H1 (cell line): ENCODE data around the gene ZCCHC17. TPM values are rescaled to one million over a fixed set of nuclear protein-coding genes. Genes with fewer than 3 reads are reported as not detected.

Source experiments
- CTCF ChIA-PET: fragments of 300-600 bp; sonication (Branson Sonifier 250); formaldehyde crosslinking; loops from one replicate; lab custom pipeline; 2021; ENCODE audit not compliant: partially characterized antibody; lab: Charles Lee
- POLR2A ChIA-PET: fragments of 300-600 bp; sonication (Branson Sonifier 250); formaldehyde crosslinking; loops from one replicate; lab custom pipeline; 2021; ENCODE audit warnings: inconsistent platforms; ENCODE audit not compliant: partially characterized antibody; lab: Charles Lee
- DNase-seq, 2 experiments: peaks; one replicate each; pipeline versions ENCODE4 v3.0.0 to v3.0.0-alpha.2; 2010 to 2022; ENCODE audit warnings: low spot score in 2 of 2, low read depth in 1 of 2, mixed read lengths in 1 of 2
- FAIRE-seq: peaks from 2 replicates; lab custom pipeline; 2011; peaks lifted over from hg19 to GRCh38; lab: Jason Lieb, UNC
- H2AFZ ChIP-seq: 2 replicates; pipeline ENCODE4 v1.8.1; 2012; ENCODE audit warnings: low read length, inconsistent platforms
- H2AK5ac ChIP-seq: 2 replicates; pipeline ENCODE4 v1.6.1; 2013; ENCODE audit warnings: low read depth, low read length
- H2BK120ac ChIP-seq: replicated peaks from 2 replicates; pipeline ENCODE3; 2013; ENCODE audit warnings: low read depth, low read length, inconsistent platforms
- H2BK12ac ChIP-seq: 2 replicates; pipeline ENCODE4 v1.6.1; 2013; ENCODE audit warnings: low read depth, low read length
- H2BK15ac ChIP-seq: 2 replicates; pipeline ENCODE4 v1.6.1; 2013; ENCODE audit warnings: low read length
- H2BK20ac ChIP-seq: 2 replicates; pipeline ENCODE4 v1.6.1; 2013; ENCODE audit warnings: low read length
- H2BK5ac ChIP-seq: 2 replicates; pipeline ENCODE4 v1.6.1; 2013; ENCODE audit warnings: low read depth, low read length
- H3K14ac ChIP-seq: 2 replicates; pipeline ENCODE4 v1.6.1; 2013; ENCODE audit warnings: inconsistent platforms; ENCODE audit not compliant: insufficient read length
- H3K18ac ChIP-seq: 2 replicates; pipeline ENCODE4 v1.6.1; 2013; ENCODE audit warnings: low read length; ENCODE audit errors: extremely low read depth
- H3K23ac ChIP-seq: 2 replicates; pipeline ENCODE4 v1.6.1; 2013; ENCODE audit warnings: inconsistent platforms; ENCODE audit not compliant: insufficient read length
- H3K23me2 ChIP-seq: 2 replicates; pipeline ENCODE4 v1.6.1; 2013; ENCODE audit warnings: low read depth, low read length
- H3K27ac ChIP-seq: 2 replicates; pipeline ENCODE4 v1.6.1; 2011; ENCODE audit warnings: low read depth, low read length, inconsistent platforms
- H3K27me3 ChIP-seq, 4 experiments: replicated peaks in 1 of 4; 1 replicate in 1 of 4; 2 replicates in 3 of 4; pipeline versions ENCODE4 v1.6.1 to v1.8.1; 2011 to 2013; ENCODE audit warnings: low read length in 3 of 4, mild to moderate bottlenecking in 3 of 4, inconsistent platforms in 2 of 4, mixed read lengths in 2 of 4, moderate library complexity in 1 of 4; ENCODE audit not compliant: control insufficient read depth in 3 of 4, insufficient read depth in 3 of 4; ENCODE audit errors: extremely low read depth in 1 of 4
- H3K36me3 ChIP-seq, 4 experiments: 2 replicates each; pipeline versions ENCODE4 v1.6.1 to v1.8.1; 2011 to 2013; ENCODE audit warnings: mild to moderate bottlenecking in 4 of 4, low read length in 3 of 4, moderate library complexity in 2 of 4, control low read depth in 1 of 4, inconsistent platforms in 1 of 4; ENCODE audit not compliant: insufficient read depth in 4 of 4, control insufficient read depth in 2 of 4
- H3K4ac ChIP-seq: replicated peaks from 2 replicates; pipeline ENCODE3; 2013; ENCODE audit warnings: low read length, low read depth, mixed read lengths, inconsistent platforms; ENCODE audit not compliant: insufficient read length
- H3K4me1 ChIP-seq, 4 experiments: replicated peaks in 1 of 4; 1 replicate in 1 of 4; 2 replicates in 3 of 4; pipeline versions ENCODE4 v1.6.1 to v1.8.1; 2011 to 2013; ENCODE audit warnings: low read length in 3 of 4, inconsistent platforms in 2 of 4, mixed read lengths in 1 of 4; ENCODE audit not compliant: insufficient read depth in 4 of 4, control insufficient read depth in 3 of 4
- H3K4me2 ChIP-seq, 2 experiments: 2 replicates each; pipeline versions ENCODE4 v1.6.1 to v1.8.1; 2011 to 2013; ENCODE audit warnings: low read depth in 2 of 2, low read length in 2 of 2, control low read depth in 1 of 2, inconsistent platforms in 1 of 2, mild to moderate bottlenecking in 1 of 2; ENCODE audit not compliant: insufficient read depth in 1 of 2
- H3K4me3 ChIP-seq, 4 experiments: fragments of 200-600, 300-600 bp in 1 of 4; sonication (generic), shearing (Covaris generic), sonication (Bioruptor Twin) in 1 of 4; 2 replicates each; pipeline versions ENCODE4 v1.5.1 to v1.8.1; 2011 to 2016; ENCODE audit warnings: low read length in 4 of 4, low read depth in 3 of 4, control low read depth in 2 of 4, inconsistent platforms in 2 of 4, mild to moderate bottlenecking in 2 of 4, mixed read lengths in 1 of 4, moderate library complexity in 1 of 4; ENCODE audit not compliant: insufficient read depth in 2 of 4; ENCODE audit errors: extremely low read depth in 1 of 4
- H3K56ac ChIP-seq: replicated peaks from 2 replicates; pipeline ENCODE3; 2013; ENCODE audit warnings: low read depth, mild to moderate bottlenecking, mixed read lengths, low read length, inconsistent platforms; ENCODE audit not compliant: insufficient read length
- H3K79me1 ChIP-seq: 2 replicates; pipeline ENCODE4 v1.6.1; 2013; ENCODE audit warnings: low read depth, low read length, control low read depth
- H3K79me2 ChIP-seq, 2 experiments: 2 replicates each; pipeline versions ENCODE4 v1.6.1 to v1.8.1; 2012 to 2013; ENCODE audit warnings: low read length in 2 of 2, mild to moderate bottlenecking in 2 of 2, inconsistent platforms in 1 of 2; ENCODE audit not compliant: insufficient read depth in 2 of 2, control insufficient read depth in 1 of 2
- H3K9ac ChIP-seq, 4 experiments: replicated peaks in 1 of 4; 1 replicate in 1 of 4; 2 replicates in 3 of 4; pipeline versions ENCODE4 v1.6.1 to v1.8.1; 2011 to 2013; ENCODE audit warnings: low read depth in 3 of 4, low read length in 3 of 4, control low read depth in 2 of 4, mild to moderate bottlenecking in 2 of 4, moderate library complexity in 2 of 4, inconsistent platforms in 1 of 4; ENCODE audit errors: extremely low read depth in 1 of 4
- H3K9me3 ChIP-seq, 2 experiments: 2 replicates each; pipeline versions ENCODE4 v1.6.1 to v1.8.1; 2012 to 2013; ENCODE audit warnings: mild to moderate bottlenecking in 2 of 2, moderate library complexity in 2 of 2, control low read depth in 1 of 2, inconsistent platforms in 1 of 2, low read depth in 1 of 2, low read length in 1 of 2, mixed read lengths in 1 of 2; ENCODE audit not compliant: insufficient read depth in 2 of 2
- H4K20me1 ChIP-seq, 2 experiments: replicated peaks in 1 of 2; 2 replicates each; pipeline versions ENCODE3 to v1.8.1; 2011 to 2013; ENCODE audit warnings: inconsistent platforms in 2 of 2, low read length in 2 of 2, mild to moderate bottlenecking in 1 of 2; ENCODE audit not compliant: insufficient read depth in 2 of 2, control insufficient read depth in 1 of 2
- H4K5ac ChIP-seq: 2 replicates; pipeline ENCODE4 v1.6.1; 2013; ENCODE audit warnings: low read length, low read depth, mixed read lengths, inconsistent platforms; ENCODE audit not compliant: insufficient read length
- H4K8ac ChIP-seq: 2 replicates; pipeline ENCODE4 v1.8.0; 2013; ENCODE audit warnings: mild to moderate bottlenecking, moderate library complexity, low read length, inconsistent platforms; ENCODE audit not compliant: insufficient read depth; ENCODE audit errors: extremely low read depth
- H4K91ac ChIP-seq: replicated peaks from 2 replicates; pipeline ENCODE3; 2013; ENCODE audit warnings: low read length, mixed read lengths, inconsistent platforms; ENCODE audit not compliant: insufficient read length
- BCL11A ChIP-seq, 2 experiments: IDR thresholded peaks; one replicate each; pipeline ENCODE4 v1.6.1; 2011; ENCODE audit warnings: low read depth in 2 of 2, low read length in 2 of 2, mild to moderate bottlenecking in 2 of 2
- BRCA1 ChIP-seq: IDR thresholded peaks from 2 replicates; pipeline ENCODE4 v1.6.1; 2012; ENCODE audit warnings: low read depth, low read length, improper control_type of control experiment
- CREB1 ChIP-seq: IDR thresholded peaks from 2 replicates; pipeline ENCODE4 v1.6.1; 2012; ENCODE audit warnings: inconsistent platforms
- E2F6 ChIP-seq: IDR thresholded peaks from 2 replicates; pipeline ENCODE4 v1.6.1; 2012; ENCODE audit warnings: inconsistent platforms
- EZH2 ChIP-seq: fragments of 200-600 bp; sonication (generic); IDR thresholded peaks from 2 replicates; pipeline ENCODE4 v1.7.1; 2012; ENCODE audit warnings: low read depth, mild to moderate bottlenecking, moderate library complexity, low read length, inconsistent platforms; ENCODE audit not compliant: severe bottlenecking
- HDAC2 ChIP-seq, 2 experiments: fragments of 300-600 bp in 1 of 2; sonication (generic) in 1 of 2; IDR thresholded peaks; 2 replicates each; pipeline ENCODE4 v1.6.1; 2011 to 2012; ENCODE audit warnings: low read depth in 2 of 2, low read length in 2 of 2, mild to moderate bottlenecking in 2 of 2, moderate library complexity in 2 of 2, borderline replicate concordance in 1 of 2, inconsistent platforms in 1 of 2
- JUN ChIP-seq: IDR thresholded peaks from 2 replicates; pipeline ENCODE4 v1.6.1; 2011; ENCODE audit warnings: low read depth, mild to moderate bottlenecking, improper control_type of control experiment, low read length
- KDM5A ChIP-seq: fragments of 200-600 bp; IDR thresholded peaks from 2 replicates; pipeline ENCODE4 v1.7.1; 2012; ENCODE audit warnings: mild to moderate bottlenecking, low read length, inconsistent platforms, mixed read lengths
- MAFK ChIP-seq: IDR thresholded peaks from 2 replicates; pipeline ENCODE4 v1.6.1; 2012; ENCODE audit warnings: low read depth, mild to moderate bottlenecking, improper control_type of control experiment, low read length
- NRF1 ChIP-seq: IDR thresholded peaks from 2 replicates; pipeline ENCODE4 v1.6.1; 2011; ENCODE audit warnings: mild to moderate bottlenecking, low read depth, low read length, improper control_type of control experiment
- RXRA ChIP-seq: IDR thresholded peaks from 2 replicates; pipeline ENCODE4 v1.6.1; 2011; ENCODE audit warnings: low read depth, mild to moderate bottlenecking, low read length, moderate library complexity; ENCODE audit not compliant: insufficient read depth
- SAP30 ChIP-seq: fragments of 300-600 bp; sonication (generic); IDR thresholded peaks from 2 replicates; pipeline ENCODE4 v1.7.1; 2012; ENCODE audit warnings: low read length, moderate library complexity, mild to moderate bottlenecking, inconsistent platforms; ENCODE audit not compliant: insufficient read depth, insufficient replicate concordance
- SP2 ChIP-seq: IDR thresholded peaks from 2 replicates; pipeline ENCODE4 v1.6.1; 2012; ENCODE audit warnings: mild to moderate bottlenecking, low read length, inconsistent platforms
- ZNF274 ChIP-seq: IDR thresholded peaks from 2 replicates; pipeline ENCODE4 v1.7.0; 2012; ENCODE audit warnings: low read length, borderline replicate concordance; ENCODE audit errors: extremely low read depth
- WGBS, 2 experiments: shearing (Covaris generic) in 1 of 2; methylation state at CpG; one replicate each; pipeline versions ENCODE4 v1.1.6 to v1.1.7; 2013 to 2015; ENCODE audit warnings: low lambda C conversion rate in 2 of 2, mixed read lengths in 2 of 2, inconsistent platforms in 1 of 2, low coverage in 1 of 2, missing lambda C conversion rate in 1 of 2; ENCODE audit not compliant: insufficient replicate concordance in 2 of 2, insufficient coverage in 1 of 2, insufficient read length in 1 of 2; ENCODE audit errors: extremely low coverage in 1 of 2, missing lambda C conversion rate in 1 of 2; 5-methylcytosine and 5-hydroxymethylcytosine counted together
- polyA plus RNA-seq, 7 experiments: library from polyadenylated mRNA; depleted of rRNA in 3 of 7; stranded (reverse) in 5 of 7; unstranded in 2 of 7; fragments of >200 nt in 5 of 7; fragments of 200-250 nt in 2 of 7; gene quantifications; 1 replicate in 5 of 7; 2 replicates in 1 of 7; 4 replicates in 1 of 7; pipeline versions ENCODE4 v1.2.1 to v1.2.3, GENCODE V29; 2011 to 2013; ENCODE audit warnings: missing spikeins in 2 of 7, mixed read lengths in 2 of 7
- total RNA-seq: library from RNA; stranded (reverse); fragmentation: NEBNext Ultra II Directional; extraction: Animal tissue kit (Norgen Biotek cat#: 25700); gene quantifications from 2 replicates; pipeline ENCODE4 v1.2.1, GENCODE V29; 2021

Gene ZCCHC17
- total and polyA plus RNA-seq, 2 of the 8 experiments (the other 6 are each of a cell fraction or from before 2014, with no cell fraction given): 51.6 to 59.3 TPM

GRCh38 chr1:31318146-31318545, 21.3 kb downstream of the ZCCHC17 start:
- H3K4me3 ChIP-seq: no peak overlapping the region
- no peaks in the 10 kb centered on the region for H3K79me2 ChIP-seq
- H2BK120ac ChIP-seq: no peak overlapping the region
- ChIA-PET POLR2A (interaction anchor here (0.6 to 1.2 kb wide), 2 partner anchors 21 to 166 kb away, joined by 3 to 4 read pairs; partner anchors contain the start of genes SNRNP40 and ZCCHC17), CTCF (interaction anchor here (0.6 to 2.4 kb wide), 3 partner anchors 8 to 135 kb away, joined by 3 to 8 read pairs (median 5); no protein-coding TSS in a partner anchor)
- H3K23ac ChIP-seq: no peak overlapping the region
- H2BK15ac ChIP-seq: no peak overlapping the region
- H3K56ac ChIP-seq: no peak overlapping the region
- no peaks in the 10 kb centered on the region; the same call in 1 of the 2 replicates for H3K79me1 ChIP-seq
- H3K23me2 ChIP-seq: no peaks in the 10 kb centered on the region
- H3K4me2 ChIP-seq: no peak overlapping the region
- no peak overlapping the region for H3K9ac ChIP-seq
- H3K27ac ChIP-seq: no peak overlapping the region
- H4K20me1 ChIP-seq: peaks cover 2% of the 10 kb centered on the region in 2 experiments
- H3K4me1 ChIP-seq: no peaks in the 10 kb centered on the region
- H3K36me3 ChIP-seq: peaks cover 6 to 34% (median 17%) of the 10 kb centered on the region in 4 experiments
- H3K18ac ChIP-seq: no peak overlapping the region
- H4K91ac ChIP-seq: no peak overlapping the region
- H4K8ac ChIP-seq: no peak overlapping the region
- H3K9me3 ChIP-seq: no peaks in the 10 kb centered on the region
- H3K4ac ChIP-seq: no peak overlapping the region
- H4K5ac ChIP-seq: no peak overlapping the region
- no peak overlapping the region for H2BK20ac ChIP-seq
- H3K14ac ChIP-seq: no peak overlapping the region
- 83% methylated on average over 1 of the region's 1 CpG; no CpG with 5 or more reads in 1 of the 2 experiments for WGBS, 2 experiments
- no peak overlapping the region for H2BK5ac ChIP-seq
- DNase-seq: no peak
- FAIRE-seq: no peak
- H2AFZ ChIP-seq: no peak overlapping the region
- H2BK12ac ChIP-seq: no peak overlapping the region
- no peak overlapping the region for H2AK5ac ChIP-seq
- H3K27me3 ChIP-seq: no peaks in the 10 kb centered on the region
- TF ChIP-seq BRCA1 (no peak), ZNF274 (no peak), HDAC2 (IDR thresholded peaks at IDR 0.05; ENCODE audit: borderline replicate concordance in 1 of 2, low read depth in 2 of 2, low read length in 2 of 2) (no peak), NRF1 (no peak), RXRA (no peak), BCL11A (IDR thresholded peaks at IDR 0.05; ENCODE audit: low read depth in 2 of 2, low read length in 2 of 2) (no peak), SAP30 (no peak), KDM5A (no peak), JUN (no peak), SP2 (no peak), MAFK (no peak), CREB1 (no peak), E2F6 (no peak), EZH2 (no peak)
